ENCODE results near the gene TAPBPL.

DNA sequence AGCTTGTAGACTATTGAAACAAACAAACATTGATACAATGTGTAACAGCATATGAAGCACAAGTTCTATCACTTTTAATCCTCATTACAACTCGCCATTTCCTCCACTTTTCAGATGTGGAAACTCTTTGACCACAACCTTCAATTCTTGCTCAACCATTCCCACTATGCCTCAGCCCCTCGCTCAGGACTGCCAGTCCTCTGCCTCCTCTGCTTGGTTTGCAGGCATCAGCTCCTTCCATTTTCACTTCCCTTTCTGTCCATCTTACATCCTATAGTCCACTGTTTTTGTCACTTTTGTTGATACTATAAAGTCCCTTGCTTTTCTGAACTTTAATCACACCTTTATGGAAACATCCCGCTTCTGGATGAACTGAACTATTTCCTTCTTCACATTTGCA is 35.2 kb upstream of the TAPBPL start:
- TF ChIP-seq, protein P1, sequence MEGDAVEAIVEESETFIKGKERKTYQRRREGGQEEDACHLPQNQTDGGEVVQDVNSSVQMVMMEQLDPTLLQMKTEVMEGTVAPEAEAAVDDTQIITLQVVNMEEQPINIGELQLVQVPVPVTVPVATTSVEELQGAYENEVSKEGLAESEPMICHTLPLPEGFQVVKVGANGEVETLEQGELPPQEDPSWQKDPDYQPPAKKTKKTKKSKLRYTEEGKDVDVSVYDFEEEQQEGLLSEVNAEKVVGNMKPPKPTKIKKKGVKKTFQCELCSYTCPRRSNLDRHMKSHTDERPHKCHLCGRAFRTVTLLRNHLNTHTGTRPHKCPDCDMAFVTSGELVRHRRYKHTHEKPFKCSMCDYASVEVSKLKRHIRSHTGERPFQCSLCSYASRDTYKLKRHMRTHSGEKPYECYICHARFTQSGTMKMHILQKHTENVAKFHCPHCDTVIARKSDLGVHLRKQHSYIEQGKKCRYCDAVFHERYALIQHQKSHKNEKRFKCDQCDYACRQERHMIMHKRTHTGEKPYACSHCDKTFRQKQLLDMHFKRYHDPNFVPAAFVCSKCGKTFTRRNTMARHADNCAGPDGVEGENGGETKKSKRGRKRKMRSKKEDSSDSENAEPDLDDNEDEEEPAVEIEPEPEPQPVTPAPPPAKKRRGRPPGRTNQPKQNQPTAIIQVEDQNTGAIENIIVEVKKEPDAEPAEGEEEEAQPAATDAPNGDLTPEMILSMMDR (CRISPR knock-in tag; IDR thresholded peaks at IDR 0.05): no peak
- TF ChIP-seq ZNF24 (IDR thresholded peaks at IDR 0.05) (no peak), EZH2 (conservative IDR thresholded peaks at IDR 0.05; ENCODE audit: low read depth, low read length) (no peak), ONECUT2 (CRISPR knock-in tag; IDR thresholded peaks at IDR 0.05) (no peak), ZFP1 (CRISPR knock-in tag; IDR thresholded peaks at IDR 0.05) (no peak), ZBTB21 (CRISPR knock-in tag; IDR thresholded peaks at IDR 0.05) (no peak), MATR3 (CRISPR knock-in tag; IDR thresholded peaks at IDR 0.05) (no peak)

All from HepG2 (cell line).